ENCODE measurements around the gene CDH5. TPM values are rescaled to one million over a fixed set of nuclear protein-coding genes. Genes with fewer than 3 reads are reported as not detected.

CDH5 gene
- total RNA-seq, 1 experiment from 2014 or later: not detected

GRCh38 chr16:66361604-66362135 is 4.8 kb upstream of the CDH5 start:
- Histone ChIP-seq H3K4me1 (ENCODE audit: insufficient read depth, low read length) (peaks cover 34% of the 10 kb centered on the region), H3K79me2 (ENCODE audit: low read length) (no peaks in the 10 kb centered on the region), H3K36me3 (ENCODE audit: low read depth, low read length) (no peaks in the 10 kb centered on the region), H3K27me3 (ENCODE audit: low read length) (no peaks in the 10 kb centered on the region), H3K9me2 (replicated peaks; ENCODE audit: low read length) (no peaks in the 10 kb centered on the region), H3K27ac (ENCODE audit: low read length) (no peak overlapping the region), H4K20me1 (ENCODE audit: low read length) (no peaks in the 10 kb centered on the region), H2AFZ (ENCODE audit: low read length) (no peak overlapping the region), H3K9ac (ENCODE audit: low read length) (no peak overlapping the region), H3K4me2 (ENCODE audit: low read length) (no peak overlapping the region), H3K9me3 (ENCODE audit: low read length) (no peaks in the 10 kb centered on the region), H3K4me3 (ENCODE audit: low read length) (no peak overlapping the region), H3F3A (ENCODE audit: low read length, unreplicated experiment) (no peaks in the 10 kb centered on the region)
- CTCF ChIA-PET: no interaction called here
- no peak for DNase-seq
- TF ChIP-seq EZH2 (IDR thresholded peaks at IDR 0.05; ENCODE audit: low read length, unreplicated experiment) (no peak), EZH2phosphoT487 (IDR thresholded peaks at IDR 0.05; ENCODE audit: borderline replicate concordance, low read length) (no peak), CTCF (conservative IDR thresholded peaks at IDR 0.05; ENCODE audit: low read depth, low read length) (no peak)
- no TSS peak for BruUV-seq (replicated peaks)
- POLR2A ChIA-PET (ENCODE audit: unreplicated experiment): no interaction called here
- intact Hi-C loops (cut with micrococcal nuclease): no loop called here
- ATAC-seq: no peak

GRCh38 chr16:66363211-66363777 is 3.2 kb upstream of the CDH5 start:
- CTCF ChIA-PET: no interaction called here
- peaks cover 34% of the 10 kb centered on the region for H3K4me1 ChIP-seq (ENCODE audit: insufficient read depth, low read length)
- H3K9ac ChIP-seq (ENCODE audit: low read length): no peak overlapping the region
- H3K79me2 ChIP-seq (ENCODE audit: low read length): no peaks in the 10 kb centered on the region
- ATAC-seq (no peak), DNase-seq (no peak)
- no peaks in the 10 kb centered on the region for H3F3A ChIP-seq (ENCODE audit: low read length, unreplicated experiment)
- H3K4me2 ChIP-seq (ENCODE audit: low read length): no peak overlapping the region
- no peak overlapping the region for H2AFZ ChIP-seq (ENCODE audit: low read length)
- no peak overlapping the region for H3K4me3 ChIP-seq (ENCODE audit: low read length)
- no peaks in the 10 kb centered on the region for H3K27me3 ChIP-seq (ENCODE audit: low read length)
- no TSS peak for BruUV-seq (replicated peaks)
- intact Hi-C loops (cut with micrococcal nuclease): no loop called here
- no peaks in the 10 kb centered on the region for H4K20me1 ChIP-seq (ENCODE audit: low read length)
- no peak overlapping the region for H3K27ac ChIP-seq (ENCODE audit: low read length)
- POLR2A ChIA-PET (ENCODE audit: unreplicated experiment): no interaction called here
- no peaks in the 10 kb centered on the region for H3K36me3 ChIP-seq (ENCODE audit: low read depth, low read length)
- H3K9me3 ChIP-seq (ENCODE audit: low read length): no peaks in the 10 kb centered on the region
- no peaks in the 10 kb centered on the region for H3K9me2 ChIP-seq (replicated peaks; ENCODE audit: low read length)
- TF ChIP-seq EZH2phosphoT487 (IDR thresholded peaks at IDR 0.05; ENCODE audit: borderline replicate concordance, low read length) (no peak), CTCF (conservative IDR thresholded peaks at IDR 0.05; ENCODE audit: low read depth, low read length) (no peak), EZH2 (IDR thresholded peaks at IDR 0.05; ENCODE audit: low read length, unreplicated experiment) (no peak)

All from PC-3 (cell line).